Epithelial cell of esophagus (primary cell): ENCODE results near the gene VEPH1.

Experiments
- DNase-seq: peaks from one replicate; pipeline ENCODE4 v3.0.0; 2010; ENCODE audit warnings: low read depth
- H3K4me3 ChIP-seq: 2 replicates; pipeline ENCODE4 v1.5.1; 2011; ENCODE audit warnings: mild to moderate bottlenecking, low read length, control low read depth
- TF ChIP-seq, protein P1 (sequence below): IDR thresholded peaks from 2 replicates; pipeline ENCODE4 v1.5.1; 2011; ENCODE audit warnings: low read depth, mild to moderate bottlenecking, low read length, control low read depth, inconsistent platforms; ENCODE audit not compliant: insufficient read depth; ENCODE audit errors: missing control alignments

VEPH1 gene

DNA sequence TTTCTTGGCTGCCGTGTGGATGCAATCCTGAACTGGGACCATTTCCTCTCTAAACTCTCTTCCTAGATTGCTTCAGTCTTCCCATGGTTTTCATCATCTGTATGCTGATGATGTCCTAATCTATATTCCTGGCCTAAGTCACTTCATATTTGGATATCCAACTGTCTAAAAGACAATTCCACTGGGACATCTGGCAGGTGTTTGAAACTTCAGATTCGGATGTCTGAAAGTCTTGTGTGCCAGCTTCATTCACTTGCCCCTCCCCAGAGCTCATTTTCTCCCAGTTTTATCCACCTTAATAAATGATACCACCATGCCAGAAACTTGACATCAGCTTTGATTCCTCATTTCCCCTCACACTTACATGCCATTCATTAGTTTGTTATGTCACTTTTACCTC lies 201.5 kb downstream of the VEPH1 start:
- TF ChIP-seq, protein P1, sequence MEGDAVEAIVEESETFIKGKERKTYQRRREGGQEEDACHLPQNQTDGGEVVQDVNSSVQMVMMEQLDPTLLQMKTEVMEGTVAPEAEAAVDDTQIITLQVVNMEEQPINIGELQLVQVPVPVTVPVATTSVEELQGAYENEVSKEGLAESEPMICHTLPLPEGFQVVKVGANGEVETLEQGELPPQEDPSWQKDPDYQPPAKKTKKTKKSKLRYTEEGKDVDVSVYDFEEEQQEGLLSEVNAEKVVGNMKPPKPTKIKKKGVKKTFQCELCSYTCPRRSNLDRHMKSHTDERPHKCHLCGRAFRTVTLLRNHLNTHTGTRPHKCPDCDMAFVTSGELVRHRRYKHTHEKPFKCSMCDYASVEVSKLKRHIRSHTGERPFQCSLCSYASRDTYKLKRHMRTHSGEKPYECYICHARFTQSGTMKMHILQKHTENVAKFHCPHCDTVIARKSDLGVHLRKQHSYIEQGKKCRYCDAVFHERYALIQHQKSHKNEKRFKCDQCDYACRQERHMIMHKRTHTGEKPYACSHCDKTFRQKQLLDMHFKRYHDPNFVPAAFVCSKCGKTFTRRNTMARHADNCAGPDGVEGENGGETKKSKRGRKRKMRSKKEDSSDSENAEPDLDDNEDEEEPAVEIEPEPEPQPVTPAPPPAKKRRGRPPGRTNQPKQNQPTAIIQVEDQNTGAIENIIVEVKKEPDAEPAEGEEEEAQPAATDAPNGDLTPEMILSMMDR: no peak
- no peak for DNase-seq
- H3K4me3 ChIP-seq: no peak overlapping the region

GRCh38 chr3:157300981-157301663 lies 202.1 kb downstream of the VEPH1 start:
- H3K4me3 ChIP-seq: no peak overlapping the region
- TF ChIP-seq, protein P1: no peak
- no peak for DNase-seq

GRCh38 chr3:157300094-157300493 lies 203.1 kb downstream of the VEPH1 start:
- H3K4me3 ChIP-seq: no peak overlapping the region
- DNase-seq: no peak
- TF ChIP-seq, protein P1: no peak

DNA sequence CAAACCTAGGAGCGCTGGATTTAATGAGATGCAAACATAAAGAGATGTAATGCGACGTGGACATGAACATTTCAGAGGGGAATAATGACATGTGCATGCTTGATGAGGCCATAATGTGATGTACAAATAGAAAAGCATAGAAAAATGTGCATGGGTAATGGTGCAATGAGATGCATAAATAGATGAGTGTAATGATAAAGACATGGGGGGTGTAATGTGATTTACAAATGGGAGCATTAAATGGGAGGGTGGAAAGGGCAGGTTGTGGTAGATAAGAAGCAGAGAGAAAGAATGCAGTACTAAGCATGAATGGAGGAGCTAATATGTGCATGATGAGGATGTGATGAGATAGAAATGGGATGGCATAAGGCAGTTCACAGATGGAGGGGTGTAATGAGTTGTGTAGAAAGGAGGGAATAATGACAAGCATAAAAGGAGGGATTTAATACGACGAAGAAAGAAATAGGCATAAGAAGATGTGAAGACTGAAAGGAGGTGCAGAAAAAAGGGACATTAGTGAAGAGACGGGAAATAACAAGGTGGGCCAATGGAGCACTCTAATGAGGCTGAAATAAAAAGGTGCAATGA lies 205.8 kb downstream of the VEPH1 start:
- no peak for DNase-seq
- no peak overlapping the region for H3K4me3 ChIP-seq
- TF ChIP-seq, protein P1: no peak

- no peak for DNase-seq
- no peak overlapping the region for H3K4me3 ChIP-seq
- TF ChIP-seq, protein P1: no peak
Measured at GRCh38 chr3:157294953-157295352, 208.3 kb downstream of the VEPH1 start.

- no peak for DNase-seq
- TF ChIP-seq, protein P1: no peak
- no peak overlapping the region for H3K4me3 ChIP-seq
Measured at GRCh38 chr3:157294491-157294890, 208.7 kb downstream of the VEPH1 start.

- no peak for DNase-seq
- TF ChIP-seq, protein P1: no peak
- no peak overlapping the region for H3K4me3 ChIP-seq
Measured at GRCh38 chr3:157290766-157291165, 212.4 kb downstream of the VEPH1 start.
